SHP77 (cell line): ENCODE results near the gene ZFAND3.
"Not testable (repeated sequence)": the region's sequence is repeated elsewhere in the genome, so short reads cannot be mapped to it uniquely, and the experiment has no call there.

Experiments
- DNase-seq, 2 experiments: peaks; one replicate each; lab custom pipeline; 2025; lab: John Stamatoyannopoulos, UW

Gene ZFAND3

DNA sequence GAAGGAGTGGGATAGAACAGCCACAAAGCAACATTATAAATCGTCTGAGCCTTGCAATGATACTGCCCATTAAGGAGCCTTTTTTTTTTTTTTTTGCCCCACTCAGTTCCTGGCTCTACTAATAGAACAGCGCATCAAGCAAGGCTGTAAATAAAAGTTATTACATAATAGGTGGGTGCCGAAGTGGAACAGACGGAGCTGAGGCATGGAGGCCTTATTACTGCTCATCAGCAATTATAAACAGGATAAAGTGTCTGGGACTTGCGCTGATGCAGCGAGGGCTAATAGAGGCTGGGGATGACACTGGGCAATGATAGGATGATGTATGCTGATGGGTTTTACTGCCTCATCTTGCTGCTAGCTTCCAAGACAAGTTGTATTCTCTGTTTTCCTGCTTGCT lies 272.1 kb downstream of the ZFAND3 start:
- DNase-seq = no peak

DNA sequence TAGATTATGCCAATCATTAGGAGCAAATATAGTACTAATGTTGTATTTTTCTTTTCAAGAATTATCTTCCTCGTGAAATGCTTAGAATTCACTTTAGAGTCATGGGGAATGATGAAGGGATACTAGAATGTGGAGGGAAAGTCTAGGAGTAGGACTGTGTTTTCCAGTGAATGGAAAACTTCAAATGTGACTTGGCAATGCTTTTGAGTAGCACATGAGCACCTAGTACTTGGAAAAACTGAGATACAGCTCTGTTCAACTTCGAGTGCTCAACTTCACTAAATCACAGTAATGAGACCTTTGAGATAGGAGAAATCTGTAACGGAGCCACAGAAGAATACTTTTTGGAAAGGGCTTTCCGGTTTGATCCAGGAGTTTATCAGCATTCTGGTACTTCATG lies 272.9 kb downstream of the ZFAND3 start:
- no peak for DNase-seq

DNA sequence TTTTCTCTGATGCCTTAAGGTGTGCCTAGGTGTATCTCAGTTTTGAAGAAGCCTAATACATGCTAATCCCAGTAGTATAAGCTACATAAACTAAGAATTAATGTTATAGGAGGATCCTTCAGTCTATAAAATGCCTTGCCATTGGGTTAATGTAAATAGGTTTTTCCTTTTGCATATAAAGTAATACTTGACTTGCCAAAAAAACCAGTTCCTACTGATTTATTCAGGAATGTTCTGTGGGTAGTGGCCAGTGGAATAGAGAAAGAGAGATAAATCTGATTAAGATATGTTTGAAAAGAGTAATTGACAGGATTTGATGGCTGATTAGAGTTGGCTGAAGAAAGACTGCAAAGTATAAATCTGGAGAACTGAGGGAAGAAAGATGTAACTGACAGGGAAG lies 273.4 kb downstream of the ZFAND3 start:
- DNase-seq = no peak

DNA sequence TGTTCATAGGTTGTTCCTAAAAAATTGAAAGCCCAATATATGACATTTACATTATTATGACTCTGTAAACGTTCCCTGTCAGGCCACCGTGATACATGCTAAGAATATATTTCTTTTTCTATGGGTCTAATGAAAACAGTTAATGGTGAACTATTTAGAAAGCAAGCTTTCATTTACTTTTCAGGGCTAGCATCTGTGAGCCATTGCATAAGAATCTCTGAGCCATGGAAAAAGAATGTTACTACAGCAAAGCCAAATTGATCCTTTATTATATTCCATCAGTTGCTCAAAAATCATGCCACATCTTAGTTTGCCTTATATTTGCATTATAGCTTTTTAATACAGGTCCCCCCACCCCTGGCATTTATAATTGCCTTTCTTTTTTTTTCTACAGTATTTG lies 275.5 kb downstream of the ZFAND3 start:
- no peak for DNase-seq

DNA sequence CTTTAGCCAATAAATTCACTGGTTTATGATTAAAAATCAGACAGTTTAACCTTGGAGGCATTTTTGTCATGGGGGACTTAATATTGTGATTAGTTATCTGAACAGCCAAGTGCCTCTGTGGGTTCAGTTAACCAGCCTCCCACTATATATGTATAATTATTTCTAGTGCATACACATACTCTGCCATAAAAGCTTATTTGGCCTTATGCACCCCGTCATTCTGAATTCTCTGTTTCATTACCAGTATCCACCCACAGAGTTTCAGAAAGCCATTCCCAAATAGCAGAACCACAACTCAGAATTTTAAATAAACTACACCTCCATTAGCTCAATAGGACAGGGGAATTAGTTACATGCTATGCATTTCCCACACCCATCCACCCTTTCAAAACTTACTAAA lies 279.7 kb downstream of the ZFAND3 start:
- DNase-seq = no peak

DNA sequence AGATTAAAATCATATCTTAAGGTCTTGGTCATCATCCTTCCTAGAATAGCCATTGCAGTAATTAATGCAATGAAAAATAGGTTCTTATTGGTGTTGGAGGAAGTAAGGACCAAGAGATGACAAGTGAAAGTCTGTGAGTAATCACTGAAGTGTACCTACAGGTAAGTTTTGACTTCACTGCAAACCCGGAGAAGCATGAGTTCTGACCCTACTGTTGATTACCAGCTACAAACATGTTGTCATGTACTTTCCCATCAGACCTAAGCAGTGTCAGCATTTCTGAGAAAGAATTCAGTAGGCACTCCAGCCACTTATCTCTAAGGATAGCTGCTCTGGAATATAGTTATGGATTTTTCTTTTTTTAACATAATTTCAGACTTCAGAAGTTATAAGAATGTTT lies 280.9 kb downstream of the ZFAND3 start:
- DNase-seq = no peak

DNA sequence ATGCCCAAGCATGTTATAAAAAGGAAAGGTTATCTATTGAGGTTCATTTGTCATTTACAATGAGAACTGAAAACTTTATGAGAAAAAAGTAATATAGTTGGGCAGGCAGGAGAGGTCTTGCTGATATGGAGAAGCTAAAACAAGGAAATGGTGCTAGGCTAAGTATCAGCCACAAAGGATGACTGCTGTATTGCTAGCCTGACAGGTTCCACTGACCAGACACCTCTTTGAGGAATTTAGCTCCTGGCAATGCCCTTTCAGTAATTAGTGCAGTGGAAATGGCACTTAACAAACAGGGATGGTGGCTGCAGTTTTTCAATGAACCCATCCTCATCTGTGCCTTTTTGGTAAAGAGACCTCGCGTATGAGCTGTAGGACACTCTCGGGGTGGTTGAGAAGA lies 284.4 kb downstream of the ZFAND3 start:
- no peak for DNase-seq

DNA sequence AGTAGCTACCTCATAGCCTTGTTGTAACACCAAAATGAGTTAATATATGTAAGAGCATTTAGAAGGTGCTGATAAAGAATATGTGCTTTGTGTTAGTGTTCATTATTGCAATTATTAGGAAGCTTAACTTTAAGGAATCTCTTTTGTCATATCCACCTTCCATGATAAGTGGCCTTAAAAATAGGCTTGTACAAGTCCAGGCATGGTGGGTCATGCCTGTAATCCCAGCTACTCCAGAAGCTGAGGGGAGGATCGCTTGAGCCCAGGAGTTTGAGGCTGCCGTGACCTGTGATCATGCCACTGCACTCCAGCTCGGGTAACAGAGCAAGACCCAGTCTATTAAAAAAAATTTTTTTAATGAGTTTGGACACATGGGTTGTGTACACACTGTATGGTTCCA lies 285.5 kb downstream of the ZFAND3 start:
- no peak for DNase-seq

DNA sequence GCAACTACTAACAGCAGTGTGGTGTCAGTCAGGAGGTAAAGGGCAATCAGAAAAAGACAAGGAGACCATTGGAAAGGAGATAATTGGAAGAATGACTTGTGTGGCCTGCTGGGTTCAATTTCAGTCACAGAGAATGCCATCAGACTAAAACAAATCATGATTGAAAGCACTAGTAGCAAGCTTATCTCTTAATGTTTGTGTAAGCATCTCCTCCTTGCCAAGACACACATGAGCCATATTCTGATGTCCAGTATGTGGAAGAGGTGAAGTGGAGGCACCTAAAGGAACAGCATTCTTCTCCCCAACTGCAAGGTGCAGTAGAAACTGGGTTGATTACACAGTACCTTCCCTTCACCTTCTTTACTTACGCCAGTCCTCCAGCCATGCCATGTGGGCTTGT lies 287.5 kb downstream of the ZFAND3 start:
- DNase-seq = no peak

DNA sequence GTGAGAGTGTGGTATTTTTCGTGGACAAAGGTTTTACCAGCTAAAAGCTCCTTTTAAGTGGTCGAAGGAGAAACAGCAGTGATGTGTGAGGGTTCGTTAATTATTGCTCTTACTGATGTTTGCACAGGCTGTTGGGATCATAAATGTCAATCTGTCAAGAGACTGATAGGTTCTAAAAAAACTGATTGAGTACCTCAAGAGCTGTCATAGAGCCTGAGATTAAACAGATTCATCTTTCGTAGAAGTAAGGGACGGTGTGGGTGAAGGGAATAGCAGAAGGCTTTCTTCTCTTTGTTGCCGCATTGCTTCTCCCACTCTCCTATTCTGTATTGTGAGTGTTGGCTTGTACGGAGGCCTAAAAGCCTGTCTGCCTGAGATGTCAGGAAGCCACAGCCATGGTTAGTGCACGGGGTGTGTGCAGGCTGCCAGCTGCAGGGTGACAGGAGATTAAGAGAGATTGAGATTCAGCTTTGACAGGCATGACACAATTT lies 291.0 kb downstream of the ZFAND3 start:
- DNase-seq = peak; percentile 45 to 57

DNA sequence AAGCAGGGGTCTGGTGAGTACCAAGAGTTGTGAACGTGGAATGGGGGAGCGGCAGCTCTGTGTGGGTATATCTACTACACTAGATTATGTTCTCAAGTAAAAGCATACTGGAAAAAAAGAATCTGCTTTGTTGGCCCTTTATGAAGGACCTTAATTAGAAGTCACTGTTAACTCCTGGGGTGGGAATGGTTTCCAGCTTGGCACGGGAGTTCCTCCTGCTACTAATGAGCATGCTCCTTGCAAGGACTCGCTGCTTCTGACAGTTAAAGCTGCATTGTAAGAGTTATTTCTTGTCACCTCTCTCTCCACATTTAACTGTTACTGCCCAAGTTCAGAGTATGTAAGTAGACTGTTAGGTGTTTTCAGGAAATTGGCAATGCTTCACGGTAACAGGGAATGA lies 292.7 kb downstream of the ZFAND3 start:
- DNase-seq = no peak

DNA sequence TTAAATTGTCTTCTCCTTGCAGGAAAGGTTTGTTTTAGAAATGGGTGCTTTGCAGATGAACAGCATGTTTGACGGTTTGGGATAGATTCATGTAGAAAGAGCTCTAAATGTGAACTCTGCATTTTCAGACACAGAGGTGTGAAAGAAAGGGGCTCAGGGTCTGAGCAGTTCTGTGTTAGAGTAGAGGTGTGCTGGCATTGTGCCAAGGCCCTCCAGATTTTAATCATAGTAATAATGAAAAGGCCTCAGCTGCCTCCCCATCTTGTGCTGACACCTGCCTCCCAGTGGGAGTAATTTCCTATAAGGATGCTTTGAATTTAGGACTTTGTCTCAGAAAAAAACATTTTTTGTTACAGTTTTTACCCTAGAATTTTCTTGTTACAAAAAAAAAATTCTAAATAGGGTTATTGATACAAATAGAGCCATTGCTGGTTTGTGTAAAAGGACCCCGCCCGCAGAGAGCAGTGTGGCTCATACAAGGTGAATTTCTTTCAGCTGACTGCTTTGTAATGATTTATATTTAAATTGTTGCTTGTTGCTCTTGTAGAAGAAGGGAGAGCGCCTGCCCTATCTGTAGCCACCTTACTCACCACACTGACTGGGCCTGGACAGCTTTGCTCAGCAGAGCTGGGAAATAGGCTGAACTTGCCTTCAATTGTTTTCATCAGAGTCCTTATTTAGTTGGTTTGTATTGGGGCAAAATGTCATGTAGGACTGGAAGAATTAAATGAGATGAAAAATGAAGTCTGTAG lies 294.5 kb downstream of the ZFAND3 start:
- DNase-seq = peak; percentile 3 to 10

DNA sequence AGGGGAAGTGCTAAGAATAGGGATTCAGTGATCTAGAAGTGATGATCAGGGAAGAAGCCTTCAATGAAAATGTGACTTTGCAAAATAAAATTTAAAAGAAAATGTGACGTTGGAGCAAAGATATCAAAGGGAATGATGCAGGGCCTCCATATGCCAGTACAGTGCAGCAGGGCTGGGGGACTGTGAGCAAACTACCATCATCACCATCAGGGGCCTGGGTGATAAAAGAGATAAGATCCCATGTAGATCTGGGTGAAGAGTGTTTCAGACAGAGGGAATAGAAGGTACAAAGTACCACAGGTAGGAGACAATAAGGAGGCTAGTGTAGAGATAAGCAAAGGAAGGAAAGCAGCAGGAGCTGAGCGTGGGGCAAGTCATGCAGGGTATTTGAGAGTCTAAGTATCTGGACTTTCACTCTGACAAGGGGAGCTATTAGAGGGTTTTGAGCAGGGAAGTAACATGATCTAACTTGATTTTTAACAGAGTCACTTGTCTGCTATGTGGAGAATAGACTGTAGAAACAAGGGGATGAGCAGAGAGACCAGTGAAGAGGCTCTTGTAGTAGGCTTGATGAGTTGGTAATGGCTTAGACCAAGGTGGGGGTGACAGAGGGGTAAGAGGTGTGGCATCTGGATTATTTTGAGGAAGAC lies 295.6 kb downstream of the ZFAND3 start:
- no peak for DNase-seq

DNA sequence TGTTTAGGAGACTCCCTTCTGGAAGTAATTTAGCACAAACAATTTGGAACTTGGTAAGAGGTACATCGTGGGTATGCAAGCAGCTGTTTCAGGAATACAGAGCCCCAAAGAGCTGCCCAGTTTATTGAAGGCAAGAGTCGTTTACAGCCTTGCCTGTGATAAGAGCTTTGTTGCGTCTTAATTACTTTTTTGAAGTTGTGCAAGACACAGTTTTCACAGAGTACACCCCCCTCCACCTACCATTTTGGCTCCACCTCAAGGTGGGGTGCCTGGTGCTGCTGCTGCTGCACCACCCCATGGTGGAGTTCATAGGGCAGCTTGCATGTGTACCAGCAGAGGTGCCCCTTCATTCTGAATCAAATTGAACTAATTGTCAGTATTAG lies 296.1 kb downstream of the ZFAND3 start:
- no peak for DNase-seq

DNA sequence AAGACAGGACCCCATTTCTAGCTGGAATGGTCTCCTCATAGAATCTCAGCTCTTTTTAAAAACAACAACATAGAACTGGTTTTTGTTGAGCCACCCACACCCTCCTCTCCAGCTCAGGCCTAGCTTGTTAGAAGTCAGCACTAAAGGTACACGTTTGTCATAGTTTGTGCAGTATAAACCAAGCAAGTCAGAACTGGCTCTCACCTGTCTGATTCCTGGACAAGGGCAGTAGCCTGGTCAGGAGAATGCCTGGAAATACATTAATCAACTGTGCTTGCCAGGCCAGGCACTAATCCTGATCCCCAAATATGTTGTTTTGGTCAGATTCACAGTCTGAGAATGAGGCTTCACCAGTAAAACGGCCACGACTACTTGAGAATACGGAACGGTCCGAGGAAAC lies 296.7 kb downstream of the ZFAND3 start:
- DNase-seq = no peak

DNA sequence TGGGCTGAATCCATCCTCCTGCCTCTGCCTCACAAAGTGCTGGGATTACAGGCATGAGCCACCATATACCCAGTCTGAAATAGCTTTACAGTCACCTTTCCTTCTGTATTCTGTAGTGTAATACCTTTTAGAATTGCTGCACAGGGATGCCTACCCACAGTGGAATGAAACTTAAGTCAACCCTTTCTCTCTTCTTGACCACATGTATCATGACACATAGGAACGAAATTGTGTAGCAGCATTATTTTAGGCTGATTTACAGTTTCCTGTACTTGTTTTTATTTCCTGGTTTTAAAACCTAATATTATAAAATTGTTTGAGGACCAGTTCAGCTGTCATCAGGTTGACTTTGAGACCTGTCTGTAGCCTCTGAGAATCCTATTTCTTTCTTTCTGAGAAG lies 297.8 kb downstream of the ZFAND3 start:
- no peak for DNase-seq

DNA sequence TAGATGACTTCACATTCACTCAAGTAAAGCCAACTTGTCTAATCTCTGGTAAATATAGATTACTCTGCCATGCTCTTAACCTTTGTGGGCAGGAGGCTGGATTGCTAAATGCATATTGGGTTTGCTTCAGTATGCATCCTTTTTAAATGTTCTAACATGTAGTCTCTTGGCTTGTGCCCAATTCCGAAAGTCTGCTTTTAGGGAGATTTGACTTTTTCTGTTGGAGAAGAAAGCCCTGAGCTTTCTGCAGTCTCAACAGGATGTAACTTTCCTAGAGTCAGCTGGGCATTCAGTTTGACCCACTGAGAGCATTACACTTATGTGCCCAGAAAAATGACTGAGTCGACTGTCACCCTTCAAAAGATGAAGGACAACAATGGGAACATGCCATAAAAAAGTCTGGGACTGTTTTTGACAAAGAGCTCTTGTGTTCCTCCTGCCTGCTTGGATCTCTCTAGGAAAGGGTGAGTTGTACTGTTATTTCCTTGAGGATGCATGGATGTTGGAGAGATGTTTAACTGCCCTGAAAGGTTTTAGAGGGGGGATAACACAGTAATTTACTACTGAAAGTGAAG lies 299.4 kb downstream of the ZFAND3 start:
- no peak for DNase-seq

DNA sequence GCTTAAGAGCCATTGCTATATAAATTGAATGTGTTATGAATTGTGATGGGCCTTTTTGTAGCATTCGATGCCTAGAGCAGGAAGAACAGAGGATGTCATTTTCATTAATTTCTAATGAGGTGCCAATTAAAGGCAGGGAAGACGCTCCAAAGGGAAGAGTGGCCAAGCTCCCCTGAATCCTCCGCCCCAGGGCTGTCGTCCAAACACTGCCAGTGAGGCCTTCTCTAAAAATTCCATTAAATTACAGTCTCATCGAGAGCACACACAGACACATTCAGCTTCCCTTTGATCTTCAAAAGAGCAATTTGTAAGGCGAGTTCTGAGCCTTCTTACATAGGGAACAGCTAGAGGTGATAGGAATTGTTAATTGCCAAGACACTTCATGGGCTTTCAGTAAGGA lies 300.0 kb downstream of the ZFAND3 start:
- DNase-seq = no peak

DNA sequence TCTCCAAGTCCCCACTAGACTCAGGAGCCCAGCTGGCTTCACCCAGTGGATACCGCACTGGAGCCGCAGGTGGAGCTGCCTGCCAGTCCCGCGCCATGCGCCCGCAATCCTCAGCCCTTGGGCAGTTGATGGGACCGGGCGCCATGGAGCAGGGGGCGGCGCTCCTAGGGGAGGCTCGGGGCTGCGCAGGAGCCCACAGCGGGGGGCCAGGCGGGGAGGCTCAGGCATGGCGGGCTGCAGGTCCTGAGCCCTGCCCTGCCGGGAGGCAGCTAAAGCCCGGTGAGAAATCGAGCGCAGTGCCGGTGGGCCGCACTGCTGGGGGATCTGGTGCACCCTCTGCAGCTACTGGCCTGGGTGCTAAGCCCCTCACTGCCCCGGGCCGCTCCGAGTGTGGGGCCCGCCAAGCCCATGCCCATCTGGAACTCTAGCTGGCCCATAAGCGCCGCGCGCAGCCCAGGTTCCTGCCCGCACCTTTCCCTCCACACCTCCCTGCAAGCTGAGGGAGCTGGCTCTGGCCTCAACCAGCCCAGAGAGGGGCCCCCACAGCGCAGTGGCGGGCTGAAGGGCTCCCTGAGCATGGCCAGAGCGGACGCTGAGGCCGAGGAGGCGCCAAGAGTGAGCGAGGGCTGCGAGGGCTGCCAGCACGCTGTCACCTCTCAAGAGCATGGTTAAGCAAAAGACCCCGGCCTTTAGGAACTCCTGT lies 304.8 kb downstream of the ZFAND3 start:
- not testable (repeated sequence) for DNase-seq

DNA sequence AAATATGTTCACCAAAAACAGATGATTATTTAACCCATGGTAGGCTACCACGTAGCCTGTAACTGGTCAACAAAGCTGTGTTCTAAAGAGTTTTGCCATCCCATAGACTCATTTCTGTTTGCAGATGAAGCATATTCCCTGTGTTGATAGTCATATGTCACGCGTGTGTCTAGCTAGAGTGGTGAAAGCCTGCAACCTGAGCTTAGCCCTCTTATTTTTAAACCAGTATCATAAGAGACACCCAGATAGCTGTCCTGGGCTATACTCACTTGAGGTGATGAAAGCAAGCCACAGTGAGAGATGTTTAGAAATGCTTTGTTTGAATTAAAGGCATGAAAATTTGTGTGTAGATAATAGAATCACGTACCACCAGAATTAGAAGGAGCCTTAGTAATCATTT lies 307.8 kb downstream of the ZFAND3 start:
- no peak for DNase-seq

DNA sequence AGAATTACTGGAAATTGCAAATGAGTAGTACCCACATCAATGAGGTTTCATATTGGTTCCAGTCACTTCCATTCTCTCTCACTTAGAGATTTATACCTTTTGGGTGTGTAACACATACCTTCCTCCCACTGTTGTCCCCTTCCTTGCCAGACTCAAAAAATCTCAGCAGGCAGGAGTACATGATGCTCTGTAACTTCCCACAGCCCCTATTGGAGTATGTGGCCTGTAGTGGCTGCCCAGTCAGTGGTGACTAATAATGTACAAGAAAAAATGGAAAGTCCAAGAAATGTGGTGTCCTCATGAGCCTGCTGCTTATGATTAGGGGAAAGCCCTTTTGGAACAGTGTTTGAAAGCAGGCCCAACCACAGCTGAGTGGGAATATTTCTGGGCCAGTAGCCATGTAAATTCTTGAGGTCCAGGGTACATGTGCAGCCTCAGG lies 312.0 kb downstream of the ZFAND3 start:
- no peak for DNase-seq

DNA sequence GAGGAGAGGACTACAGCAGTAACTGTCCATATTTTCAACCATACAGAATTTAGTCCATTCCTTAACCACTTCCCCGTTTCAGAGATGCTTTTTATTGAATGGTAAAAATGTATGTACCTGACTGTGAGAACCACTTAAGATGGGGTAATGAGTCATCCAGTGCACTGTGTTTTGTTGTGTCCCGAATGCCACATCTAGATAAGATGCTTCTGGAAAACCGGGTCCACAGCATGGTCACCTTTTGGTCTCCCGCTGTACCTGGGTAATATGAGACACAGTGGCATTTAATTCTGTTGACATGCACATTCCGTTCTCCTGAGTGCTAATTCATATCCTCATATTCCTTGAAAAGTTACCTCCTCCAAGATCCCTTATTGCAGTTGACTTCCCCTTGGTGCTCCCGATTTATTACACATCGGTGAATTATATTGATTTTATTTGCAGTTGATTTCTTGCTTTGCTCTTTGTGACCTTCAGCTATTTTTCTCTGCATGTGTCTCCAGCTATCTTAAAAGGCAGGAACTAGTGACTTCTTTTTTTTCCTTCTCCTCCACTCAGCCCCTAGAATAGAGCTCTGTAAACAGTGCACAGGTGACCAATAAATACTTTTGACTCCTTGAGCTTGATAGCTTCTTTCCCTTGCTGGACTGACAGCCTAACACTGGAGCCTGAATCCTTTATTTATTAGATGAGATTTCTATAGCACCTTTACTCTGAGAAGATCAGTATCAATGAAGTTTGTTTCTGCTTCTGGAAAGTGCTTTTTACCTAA lies 314.6 kb downstream of the ZFAND3 start:
- no peak for DNase-seq
